ENCODE data around the gene KLK7. TPM values are rescaled to one million over a fixed set of nuclear protein-coding genes. Genes with fewer than 3 reads are reported as not detected.

Gene KLK7
- total RNA-seq, 2 experiments from 2014 or later: not detected

DNA sequence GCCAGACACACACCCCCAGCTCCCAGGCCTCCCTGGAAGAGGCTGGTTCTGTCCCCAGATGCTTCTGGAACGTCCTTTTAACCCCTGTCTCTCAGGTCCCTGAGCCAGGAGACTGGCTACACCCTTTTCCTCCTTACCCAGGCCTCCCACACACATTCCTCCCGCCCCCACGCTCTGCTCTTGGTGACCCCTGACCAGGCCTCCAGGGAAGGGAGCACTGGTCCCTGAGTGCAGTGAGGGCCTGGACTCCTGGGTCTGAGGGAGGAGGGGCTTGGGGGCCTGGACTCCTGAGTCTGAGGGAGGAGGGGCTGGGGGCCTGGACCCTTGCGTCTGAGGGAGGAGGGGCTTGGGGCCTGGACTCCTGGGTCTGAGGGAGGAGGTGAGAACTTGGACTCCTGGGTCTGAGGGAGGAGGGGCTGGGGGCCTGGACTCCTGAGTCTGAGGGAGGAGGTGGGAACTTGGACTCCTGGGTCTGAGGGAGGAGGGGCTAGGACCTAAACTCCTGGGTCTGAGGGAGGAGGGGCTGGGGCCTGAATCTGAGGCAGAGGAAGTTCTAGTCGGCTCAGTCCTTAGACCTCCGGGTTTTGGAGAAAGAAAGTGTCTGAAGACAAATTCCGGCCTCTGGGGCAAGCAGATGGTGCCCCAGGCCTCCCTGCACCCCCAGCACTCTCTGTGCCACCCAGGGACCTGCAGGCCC is 14.9 kb downstream of the KLK7 start:
- H3K4me3 Mint-ChIP-seq: no peak overlapping the region
- H3K27me3 Mint-ChIP-seq (ENCODE audit: low read depth): peaks cover 4% of the 10 kb centered on the region
- ATAC-seq (no peak), DNase-seq (no peak)
- no peaks in the 10 kb centered on the region for H3K36me3 Mint-ChIP-seq (ENCODE audit: low read depth)
- H3K27ac Mint-ChIP-seq: no peak overlapping the region
- POLR2A ChIA-PET: no interaction called here
- no peaks in the 10 kb centered on the region for H3K4me1 Mint-ChIP-seq (ENCODE audit: low read depth)
- CTCF ChIA-PET: no interaction called here
- no peaks in the 10 kb centered on the region for H3K9me3 Mint-ChIP-seq (ENCODE audit: insufficient read depth)

DNA sequence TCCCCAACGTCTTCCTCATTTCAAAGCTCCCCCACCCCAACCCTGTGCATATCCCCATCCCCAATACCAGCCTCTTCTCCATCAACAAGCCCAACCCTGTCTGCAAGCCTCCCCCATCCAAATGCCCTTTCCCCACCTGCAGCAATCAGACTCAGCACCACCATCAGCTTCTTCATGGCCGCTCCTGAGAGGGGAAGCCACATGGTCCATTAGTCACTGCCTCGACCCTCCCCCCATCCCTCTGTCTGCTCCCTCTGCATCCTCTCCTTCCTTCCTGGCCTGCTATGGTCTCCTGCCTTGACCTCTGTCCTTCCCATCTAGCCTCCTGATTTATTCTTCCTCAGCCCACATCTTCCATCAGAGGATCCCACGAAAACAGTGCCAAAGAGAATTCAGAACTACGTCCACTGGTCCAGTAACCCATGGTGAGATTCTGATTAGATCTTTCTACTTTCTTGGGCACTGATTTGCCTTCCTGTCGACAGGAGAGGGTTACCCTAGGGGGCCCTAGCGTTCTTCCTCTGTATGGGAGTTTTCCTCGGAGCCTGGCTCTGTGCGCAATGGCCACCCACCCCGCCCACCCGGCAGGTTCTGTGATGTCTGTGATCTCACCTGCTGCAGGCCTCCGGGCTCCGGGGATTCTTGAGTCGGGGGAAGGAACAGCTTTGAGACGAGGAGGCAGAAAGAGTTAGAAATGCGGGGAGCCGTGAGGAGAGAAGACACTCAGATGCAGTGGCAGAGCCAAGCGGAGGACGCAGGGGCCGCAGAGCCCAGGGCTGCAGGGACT is 15.6 kb downstream of the KLK7 start:
- POLR2A ChIA-PET: no interaction called here

DNA sequence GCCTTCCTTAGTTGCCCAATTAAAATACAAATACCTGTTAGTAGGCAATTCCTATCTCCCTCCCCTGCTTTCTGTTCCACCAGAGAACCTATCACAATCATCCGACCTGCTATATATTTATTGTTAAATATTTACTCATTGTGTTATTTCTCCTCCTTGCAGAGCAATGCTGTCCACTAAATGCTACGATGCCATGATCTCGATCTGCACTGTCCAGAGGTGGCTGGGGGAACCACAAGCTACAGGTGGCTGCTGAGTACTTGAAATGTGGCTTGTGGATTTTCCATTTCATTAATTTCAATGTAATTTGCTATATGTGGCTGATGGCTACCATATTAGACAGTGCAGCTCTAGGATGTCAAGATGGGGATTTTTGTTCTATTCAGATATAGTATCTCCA is 19.5 kb downstream of the KLK7 start:
- Mint-ChIP-seq H3K27me3 (ENCODE audit: low read depth) (no peaks in the 10 kb centered on the region), H3K4me3 (no peak overlapping the region), H3K36me3 (ENCODE audit: low read depth) (no peaks in the 10 kb centered on the region), H3K9me3 (ENCODE audit: insufficient read depth) (no peaks in the 10 kb centered on the region), H3K4me1 (ENCODE audit: low read depth) (no peaks in the 10 kb centered on the region), H3K27ac (no peak overlapping the region)
- POLR2A ChIA-PET: no interaction called here
- CTCF ChIA-PET: no interaction called here
- DNase-seq (no peak), ATAC-seq (no peak)

More for the DNA sequence above, 15.6 kb downstream of the KLK7 start:
- Mint-ChIP-seq H3K27ac (no peak overlapping the region), H3K4me3 (no peak overlapping the region), H3K9me3 (ENCODE audit: insufficient read depth) (no peaks in the 10 kb centered on the region), H3K36me3 (ENCODE audit: low read depth) (no peaks in the 10 kb centered on the region), H3K27me3 (ENCODE audit: low read depth) (peaks cover 4% of the 10 kb centered on the region), H3K4me1 (ENCODE audit: low read depth) (no peaks in the 10 kb centered on the region)
- ATAC-seq (no peak), DNase-seq (no peak)
- CTCF ChIA-PET: no interaction called here

DNA sequence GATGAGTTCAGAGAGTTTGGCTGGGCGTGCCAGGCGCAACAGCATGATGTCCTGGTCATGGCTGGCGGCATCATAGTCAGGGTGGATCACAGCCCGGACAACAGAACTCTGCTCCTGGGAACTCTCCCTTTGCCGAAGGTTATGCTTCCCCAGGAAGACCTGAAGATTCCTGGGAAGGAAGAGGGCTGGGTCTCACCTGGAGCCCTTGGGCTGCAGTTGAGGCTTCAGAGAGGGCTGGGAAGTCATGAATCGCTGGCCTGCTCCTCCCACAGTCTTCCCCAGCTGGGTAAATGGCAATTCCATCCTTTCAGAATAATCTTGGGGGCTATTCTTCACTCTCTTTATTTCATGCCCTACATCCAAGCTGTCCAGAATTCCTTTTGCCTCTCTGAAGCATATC is 20.3 kb downstream of the KLK7 start:
- no peak overlapping the region for H3K4me3 Mint-ChIP-seq
- no peaks in the 10 kb centered on the region for H3K4me1 Mint-ChIP-seq (ENCODE audit: low read depth)
- DNase-seq (no peak), ATAC-seq (no peak)
- CTCF ChIA-PET: no interaction called here
- no peaks in the 10 kb centered on the region for H3K36me3 Mint-ChIP-seq (ENCODE audit: low read depth)
- no peaks in the 10 kb centered on the region for H3K27me3 Mint-ChIP-seq (ENCODE audit: low read depth)
- H3K27ac Mint-ChIP-seq: no peak overlapping the region
- no peaks in the 10 kb centered on the region for H3K9me3 Mint-ChIP-seq (ENCODE audit: insufficient read depth)
- POLR2A ChIA-PET: no interaction called here

DNA sequence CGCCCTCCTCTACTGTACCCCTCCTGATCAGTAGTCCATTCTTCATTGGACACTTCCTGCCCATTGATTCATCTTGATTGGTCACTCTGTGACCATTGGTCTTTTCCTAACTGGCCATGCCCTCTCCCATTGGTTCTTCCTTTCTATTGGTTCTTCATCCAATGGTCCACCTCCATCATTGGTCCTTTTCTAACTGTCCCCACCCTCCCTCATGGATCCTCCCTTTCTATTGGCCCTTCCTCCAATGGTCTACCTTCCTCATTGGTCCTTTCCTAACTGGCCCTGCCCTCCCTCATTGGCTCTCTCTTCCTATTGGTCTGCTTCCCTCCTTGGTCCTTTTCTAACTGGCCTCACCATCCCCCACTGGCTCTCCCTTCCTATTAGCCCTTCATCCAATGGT is 21.5 kb downstream of the KLK7 start:
- Mint-ChIP-seq H3K9me3 (ENCODE audit: insufficient read depth) (no peaks in the 10 kb centered on the region), H3K4me3 (no peak overlapping the region), H3K27ac (no peak overlapping the region), H3K4me1 (ENCODE audit: low read depth) (no peaks in the 10 kb centered on the region), H3K36me3 (ENCODE audit: low read depth) (no peaks in the 10 kb centered on the region), H3K27me3 (ENCODE audit: low read depth) (peaks cover 5% of the 10 kb centered on the region)
- ATAC-seq: no peak
- POLR2A ChIA-PET: no interaction called here
- CTCF ChIA-PET: no interaction called here
- no peak for DNase-seq

DNA sequence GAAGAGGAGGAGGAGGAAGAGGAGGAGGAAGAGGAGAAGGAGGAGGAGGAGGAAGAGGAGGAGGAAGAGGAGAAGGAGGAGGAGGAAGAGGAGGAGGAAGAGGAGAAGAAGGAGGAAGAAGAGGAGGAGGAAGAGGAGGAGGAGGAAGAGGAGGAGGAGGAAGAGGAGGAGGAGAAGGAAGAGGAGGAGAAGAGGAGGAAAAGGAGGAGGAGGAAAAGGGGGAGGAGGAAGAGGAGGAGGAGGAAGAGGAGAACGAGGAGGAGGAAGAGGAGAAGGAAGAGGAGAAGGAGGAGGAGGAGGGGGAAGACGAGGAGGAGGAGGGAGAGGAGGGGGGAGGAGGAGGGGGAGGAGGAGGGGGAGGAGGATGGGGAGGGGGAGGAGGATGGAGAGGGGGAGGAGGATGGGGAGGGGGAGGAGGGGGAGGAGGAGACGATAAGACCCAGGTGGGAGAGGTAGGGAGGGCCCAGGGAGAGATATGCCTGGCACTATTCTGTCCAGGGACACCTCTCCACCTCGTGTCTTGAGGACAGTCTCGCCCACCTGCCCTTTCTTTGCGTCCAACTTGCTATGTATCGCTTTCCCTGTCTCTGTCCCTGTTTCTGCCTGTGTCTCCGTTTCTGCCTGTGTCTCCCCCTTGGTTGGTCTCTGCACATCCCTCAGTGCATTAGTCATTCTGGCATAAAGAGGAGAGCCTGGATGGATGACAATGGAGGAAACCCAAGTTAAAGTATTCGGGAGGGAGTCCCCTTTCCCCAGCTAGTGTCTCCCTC is 23.8 kb downstream of the KLK7 start:
- POLR2A ChIA-PET: no interaction called here
- Mint-ChIP-seq H3K4me1 (ENCODE audit: low read depth) (no peaks in the 10 kb centered on the region), H3K27ac (no peak overlapping the region), H3K4me3 (no peak overlapping the region), H3K27me3 (ENCODE audit: low read depth) (peaks cover 5% of the 10 kb centered on the region), H3K36me3 (ENCODE audit: low read depth) (no peaks in the 10 kb centered on the region), H3K9me3 (ENCODE audit: insufficient read depth) (no peaks in the 10 kb centered on the region)
- DNase-seq (no peak), ATAC-seq (no peak)
- CTCF ChIA-PET: no interaction called here

DNA sequence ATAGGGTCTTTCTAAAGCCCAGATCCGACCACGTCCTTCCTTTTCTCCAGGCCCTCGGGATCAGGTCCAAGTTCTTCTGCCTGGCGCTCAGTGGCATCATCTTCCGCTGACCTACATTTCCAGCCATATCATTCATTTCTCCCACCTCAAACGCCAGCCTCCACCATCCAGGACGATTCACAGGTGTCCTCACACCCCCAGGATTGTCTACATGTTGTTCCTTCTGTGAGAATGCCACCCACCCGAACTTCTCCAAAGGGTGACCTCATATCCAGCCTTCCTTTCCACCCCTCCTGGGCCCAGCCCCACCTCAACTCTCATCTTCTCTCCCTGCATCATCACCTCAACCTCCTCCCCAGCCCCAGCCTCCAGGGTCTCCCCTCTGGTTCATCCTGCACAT is 26.1 kb downstream of the KLK7 start:
- Mint-ChIP-seq H3K36me3 (ENCODE audit: low read depth) (no peaks in the 10 kb centered on the region), H3K4me1 (ENCODE audit: low read depth) (no peaks in the 10 kb centered on the region), H3K27ac (no peak overlapping the region), H3K9me3 (ENCODE audit: insufficient read depth) (no peaks in the 10 kb centered on the region), H3K4me3 (no peak overlapping the region), H3K27me3 (ENCODE audit: low read depth) (peaks cover 5% of the 10 kb centered on the region)
- DNase-seq (no peak), ATAC-seq (no peak)
- CTCF ChIA-PET: no interaction called here
- POLR2A ChIA-PET: no interaction called here

DNA sequence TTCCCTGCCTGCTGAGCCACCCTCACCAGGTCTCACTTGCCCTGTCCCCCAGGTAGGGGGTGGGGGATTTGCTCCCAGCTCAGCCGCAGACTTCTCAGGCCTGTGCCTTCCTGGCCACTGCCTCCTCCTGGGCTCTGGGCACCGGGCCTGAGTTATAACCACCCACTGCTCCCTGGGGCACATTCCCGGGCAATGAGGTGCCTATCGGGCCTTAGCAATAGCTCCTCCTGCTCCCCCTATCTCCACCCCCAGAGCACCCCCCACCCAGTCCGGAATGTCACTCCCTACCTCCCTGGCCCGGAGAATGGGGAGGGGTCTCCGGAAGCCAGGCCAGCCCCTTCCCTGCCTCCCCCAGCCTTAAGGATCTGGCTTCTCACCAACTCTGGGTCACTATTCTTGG is 30.8 kb downstream of the KLK7 start, which contains the start of gene KLK5:
Gene KLK5 (minus strand): TSS at position 129 of the 400 bp plus-strand sequence. CDS start 381 bp downstream, outside the sequence.
- no peaks in the 10 kb centered on the region for H3K4me1 Mint-ChIP-seq (ENCODE audit: low read depth)
- H3K4me3 Mint-ChIP-seq: no peak within 1 kb of the TSS
- ChIA-PET CTCF (no interaction called here), POLR2A (no interaction called here)
- H3K27ac Mint-ChIP-seq: no peak within 1 kb of the TSS
- no peaks in the 10 kb centered on the region for H3K9me3 Mint-ChIP-seq (ENCODE audit: insufficient read depth)
- no peaks in the 10 kb centered on the region for H3K36me3 Mint-ChIP-seq (ENCODE audit: low read depth)
- peaks cover 5% of the 10 kb centered on the region for H3K27me3 Mint-ChIP-seq (ENCODE audit: low read depth)
- DNase-seq: no peak
- no peak for ATAC-seq

DNA sequence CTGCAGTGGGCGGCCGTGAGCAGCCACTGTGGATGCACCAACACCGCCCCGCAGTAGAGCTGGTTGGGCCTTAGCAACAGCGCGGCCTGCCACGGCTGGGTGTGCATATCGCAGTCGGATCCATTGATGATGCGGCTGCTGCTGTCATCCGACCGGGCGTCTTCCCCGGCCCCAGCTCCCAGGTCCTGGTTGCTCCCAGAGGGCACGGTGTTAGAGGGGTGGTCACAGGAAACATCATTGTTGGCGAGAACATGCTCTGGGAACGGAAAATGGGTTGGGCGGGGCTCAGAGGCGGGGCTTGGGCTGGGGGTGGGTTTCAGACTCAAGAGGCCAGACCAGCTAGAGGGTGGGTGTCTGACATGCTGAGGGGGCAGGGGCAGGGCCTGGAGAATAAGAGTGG is 33.9 kb downstream of the KLK7 start:
- H3K27ac Mint-ChIP-seq: no peak overlapping the region
- H3K9me3 Mint-ChIP-seq (ENCODE audit: insufficient read depth): no peaks in the 10 kb centered on the region
- H3K27me3 Mint-ChIP-seq (ENCODE audit: low read depth): peaks cover 3% of the 10 kb centered on the region
- ChIA-PET CTCF (no interaction called here), POLR2A (no interaction called here)
- H3K36me3 Mint-ChIP-seq (ENCODE audit: low read depth): no peaks in the 10 kb centered on the region
- DNase-seq: no peak
- no peak overlapping the region for H3K4me3 Mint-ChIP-seq
- no peak for ATAC-seq
- H3K4me1 Mint-ChIP-seq (ENCODE audit: low read depth): no peaks in the 10 kb centered on the region

DNA sequence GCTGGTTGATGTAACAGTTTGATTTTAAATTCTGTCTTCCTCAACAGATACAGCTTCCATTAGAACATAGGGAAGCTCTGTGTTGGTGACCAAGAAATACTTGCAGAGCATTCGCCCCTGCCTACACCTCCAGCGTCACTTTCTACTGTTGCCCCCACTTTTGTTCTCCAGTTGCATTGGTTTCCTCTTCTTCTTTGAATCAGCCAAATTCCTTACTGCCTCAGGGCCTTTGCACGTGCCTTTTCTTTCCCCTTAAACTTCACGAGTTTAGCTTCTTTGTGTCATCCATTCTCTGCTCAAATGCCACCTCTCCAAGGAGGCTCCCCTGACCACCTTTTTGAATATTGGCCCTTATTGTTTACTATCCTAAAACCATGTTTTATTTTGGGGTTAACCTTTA is 36.6 kb downstream of the KLK7 start:
- ATAC-seq (no peak), DNase-seq (no peak)
- Mint-ChIP-seq H3K27ac (no peak overlapping the region), H3K27me3 (ENCODE audit: low read depth) (peaks cover 3% of the 10 kb centered on the region), H3K4me1 (ENCODE audit: low read depth) (no peaks in the 10 kb centered on the region), H3K4me3 (no peak overlapping the region), H3K36me3 (ENCODE audit: low read depth) (no peaks in the 10 kb centered on the region), H3K9me3 (ENCODE audit: insufficient read depth) (no peaks in the 10 kb centered on the region)
- ChIA-PET CTCF (no interaction called here), POLR2A (no interaction called here)

DNA sequence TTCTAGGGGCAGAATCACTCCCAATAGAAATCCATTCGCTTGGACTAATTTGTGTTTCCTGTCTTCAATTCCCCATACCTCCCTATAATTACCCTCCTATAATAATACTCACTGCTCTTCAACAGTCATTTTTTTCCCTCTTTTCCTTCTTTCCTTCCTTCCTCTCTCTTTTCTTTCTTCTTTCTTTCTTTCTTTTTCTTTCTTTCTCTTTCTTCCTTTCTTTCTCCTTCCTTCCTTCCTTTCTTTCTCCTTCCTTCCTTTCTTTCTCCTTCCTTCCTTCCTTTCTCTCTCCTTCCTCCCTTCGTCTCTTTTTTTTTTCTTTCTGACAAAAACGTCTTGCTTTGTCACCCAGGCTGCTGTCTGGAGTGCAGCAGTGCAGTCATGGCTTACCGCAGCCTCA is 38.9 kb downstream of the KLK7 start:
- H3K27me3 Mint-ChIP-seq (ENCODE audit: low read depth): peaks cover 3% of the 10 kb centered on the region
- no peak for DNase-seq
- no peaks in the 10 kb centered on the region for H3K9me3 Mint-ChIP-seq (ENCODE audit: insufficient read depth)
- no peak for ATAC-seq
- no peak overlapping the region for H3K27ac Mint-ChIP-seq
- POLR2A ChIA-PET: no interaction called here
- no peak overlapping the region for H3K4me3 Mint-ChIP-seq
- no peaks in the 10 kb centered on the region for H3K4me1 Mint-ChIP-seq (ENCODE audit: low read depth)
- H3K36me3 Mint-ChIP-seq (ENCODE audit: low read depth): no peaks in the 10 kb centered on the region
- CTCF ChIA-PET: no interaction called here

DNA sequence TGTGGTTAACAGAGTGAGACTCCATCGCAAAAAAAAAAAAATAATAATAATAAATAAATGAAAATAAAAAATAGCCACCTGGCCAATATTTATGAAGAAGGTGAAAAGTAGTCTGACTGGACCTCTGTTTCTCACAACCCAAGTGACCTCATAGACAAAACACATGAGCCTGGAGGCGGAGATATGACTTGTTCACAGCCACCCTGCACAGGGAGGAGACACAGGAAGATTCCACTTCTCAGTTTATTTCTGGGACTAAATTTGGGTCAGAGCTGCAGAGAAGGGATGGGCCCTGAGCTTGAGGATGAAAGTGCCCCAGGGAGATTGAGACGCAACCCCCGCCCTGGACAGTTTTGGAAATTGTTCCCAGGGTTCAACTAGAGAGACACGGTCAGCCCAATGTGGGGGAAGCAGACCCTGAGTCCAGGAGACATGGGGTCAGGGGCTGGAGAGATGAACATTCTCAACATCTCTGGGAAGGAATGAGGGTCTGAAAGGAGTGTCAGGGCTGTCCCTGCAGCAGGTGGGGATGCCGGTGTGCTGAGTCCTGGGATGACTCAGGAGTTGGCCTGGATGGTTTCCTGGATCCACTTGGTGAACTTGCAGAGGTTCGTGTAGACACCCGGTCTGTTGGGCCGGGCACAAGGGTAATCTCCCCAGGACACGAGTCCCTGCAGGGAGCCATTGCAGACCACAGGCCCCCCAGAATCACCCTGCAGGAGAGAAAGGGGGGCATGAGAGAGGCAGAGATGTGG is 40.5 kb downstream of the KLK7 start:
- ChIA-PET CTCF (no interaction called here), POLR2A (no interaction called here)
- DNase-seq (no peak), ATAC-seq (no peak)
- no peaks in the 10 kb centered on the region for H3K4me1 Mint-ChIP-seq (ENCODE audit: low read depth)
- H3K9me3 Mint-ChIP-seq (ENCODE audit: insufficient read depth): no peaks in the 10 kb centered on the region
- H3K4me3 Mint-ChIP-seq: no peak overlapping the region
- no peaks in the 10 kb centered on the region for H3K36me3 Mint-ChIP-seq (ENCODE audit: low read depth)
- no peak overlapping the region for H3K27ac Mint-ChIP-seq
- H3K27me3 Mint-ChIP-seq (ENCODE audit: low read depth): peaks cover 3% of the 10 kb centered on the region
